Measurements from ENCODE around the gene CLIC3.
A peak's percentile ranks its signal among the peaks of the same experiment; 100 is the strongest.

Gene CLIC3

DNA sequence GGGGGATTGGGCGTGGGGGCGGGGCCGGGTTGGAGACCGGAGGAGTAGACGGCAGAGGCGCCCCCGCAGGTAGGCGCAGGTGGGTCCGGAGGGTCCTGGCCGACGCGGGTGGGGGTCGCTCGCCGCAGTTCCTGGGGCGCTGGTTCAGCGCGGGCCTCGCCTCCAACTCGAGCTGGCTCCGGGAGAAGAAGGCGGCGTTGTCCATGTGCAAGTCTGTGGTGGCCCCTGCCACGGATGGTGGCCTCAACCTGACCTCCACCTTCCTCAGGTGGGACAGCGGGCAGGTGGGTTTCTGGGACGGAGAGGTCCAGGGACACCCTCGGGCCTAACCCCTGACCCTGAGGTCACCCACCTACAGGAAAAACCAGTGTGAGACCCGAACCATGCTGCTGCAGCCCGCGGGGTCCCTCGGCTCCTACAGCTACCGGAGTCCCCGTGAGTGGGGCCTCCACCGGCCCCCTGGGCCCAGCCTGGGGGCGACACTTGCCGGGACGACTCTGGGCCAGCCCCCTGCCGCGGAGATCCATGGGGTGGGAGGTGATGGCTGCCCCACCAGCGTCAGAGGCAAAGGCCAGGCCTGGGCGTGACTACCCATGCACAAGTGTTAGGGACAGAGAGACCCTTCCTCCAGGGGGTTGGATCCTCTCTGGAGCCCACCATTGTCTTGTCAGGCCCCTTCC is 17.4 kb downstream of the CLIC3 start:
- no peak for DNase-seq

DNA sequence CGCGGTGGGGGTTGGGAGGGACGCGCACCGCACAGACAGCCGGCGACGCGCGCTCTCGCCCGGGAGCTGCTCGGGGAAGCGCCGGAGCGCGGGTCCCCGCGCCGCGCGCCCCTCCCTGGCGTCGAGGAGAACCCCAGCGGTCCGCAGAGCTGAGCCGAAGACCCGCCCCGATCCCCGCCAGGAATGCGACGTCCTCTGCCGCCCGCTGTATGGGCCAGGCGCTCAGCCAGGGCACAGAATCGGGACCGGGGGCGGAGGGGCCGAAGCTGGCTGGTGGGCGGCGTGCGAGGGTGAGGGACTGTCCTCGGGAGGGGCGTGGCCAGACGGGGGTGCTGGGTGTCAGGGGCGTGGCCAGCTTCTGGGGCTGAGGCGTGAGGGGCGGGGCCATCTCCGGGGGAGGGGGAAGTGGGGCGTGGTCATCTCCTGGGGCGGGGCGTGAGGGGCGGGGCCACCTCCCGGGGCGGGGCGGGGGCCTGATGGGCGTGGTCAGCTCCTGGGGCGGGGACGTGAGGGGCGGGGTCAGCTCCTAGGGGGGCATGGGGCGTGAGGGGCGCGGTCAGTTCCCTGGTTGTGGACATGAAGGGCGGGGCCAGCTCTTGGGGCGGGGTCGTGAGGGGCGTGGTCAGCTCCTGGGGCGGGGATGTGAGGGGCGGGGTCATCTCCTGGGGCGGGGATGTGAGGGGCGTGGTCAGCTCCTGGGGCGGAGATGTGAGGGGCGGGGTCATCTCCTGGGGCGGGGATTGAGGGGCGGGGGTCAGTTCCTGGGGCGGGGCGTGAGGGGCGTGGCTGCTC is 18.1 kb downstream of the CLIC3 start:
- peak; percentile 54 for DNase-seq

- DNase-seq, result no peak
These were observed 18.7 kb downstream of the CLIC3 start for GRCh38 chr9:136977649-136978072.

DNA sequence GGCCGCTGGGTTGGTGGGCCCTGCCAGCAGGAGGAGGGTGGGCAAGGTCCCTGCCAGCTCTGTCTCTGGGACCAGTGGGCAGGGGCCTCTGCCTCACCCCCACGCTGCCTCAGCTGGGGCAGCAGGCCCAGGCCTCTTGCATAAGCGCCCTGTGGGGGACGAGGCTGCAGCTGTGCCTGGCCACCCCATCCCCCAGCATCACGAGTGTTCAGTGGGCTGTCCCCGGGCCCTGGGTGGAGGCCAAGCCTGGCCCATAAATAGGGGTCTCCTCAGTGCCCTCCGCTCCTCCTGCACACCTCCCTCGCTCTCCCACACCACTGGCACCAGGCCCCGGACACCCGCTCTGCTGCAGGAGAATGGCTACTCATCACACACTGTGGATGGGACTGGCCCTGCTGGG is 19.1 kb downstream of the CLIC3 start, which contains the start of gene PTGDS:
Gene PTGDS, plus strand, starts transcription at position 282 of the 400 bp plus-strand sequence. Its CDS starts 75 bp downstream, at position 357.
- no peak for DNase-seq

- no peak for DNase-seq
These were observed 20.7 kb downstream of the CLIC3 start for GRCh38 chr9:136975644-136976043.

DNA sequence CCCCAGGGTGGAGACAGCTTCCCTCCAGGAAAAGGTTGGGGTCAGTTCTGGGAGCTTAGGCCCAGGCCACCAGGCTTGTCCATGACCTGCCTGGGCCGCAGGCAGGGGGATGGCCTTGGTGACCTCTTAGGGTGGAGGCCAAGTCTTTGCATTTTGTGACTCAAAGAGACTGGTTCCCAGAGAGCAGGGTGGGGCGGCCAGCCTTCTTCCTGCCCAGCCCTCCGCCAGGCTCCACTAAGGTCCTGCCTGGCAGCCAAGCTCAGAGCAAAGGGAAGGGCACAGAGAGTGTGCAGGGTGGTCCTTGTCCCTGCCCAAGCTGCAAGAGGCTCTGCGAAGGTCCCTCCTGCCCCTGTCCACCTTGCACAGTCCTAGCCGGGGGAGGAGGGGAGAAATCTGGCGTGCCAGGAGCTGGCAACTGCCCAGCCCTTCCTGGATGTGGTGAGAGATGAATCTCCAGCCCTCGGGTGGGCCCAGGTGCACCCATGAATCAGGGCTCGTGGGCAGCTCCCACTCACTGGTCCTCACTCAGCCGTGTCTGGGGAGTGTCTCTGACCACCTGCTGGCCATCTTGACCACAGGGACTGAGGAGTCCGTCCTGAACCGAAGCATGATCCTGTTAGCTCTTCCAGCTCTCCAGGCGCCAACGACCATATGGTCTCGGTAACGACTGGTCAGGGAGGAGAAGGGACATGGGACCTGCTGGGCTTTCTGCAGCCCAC is 21.4 kb downstream of the CLIC3 start:
- no peak for DNase-seq

DNA sequence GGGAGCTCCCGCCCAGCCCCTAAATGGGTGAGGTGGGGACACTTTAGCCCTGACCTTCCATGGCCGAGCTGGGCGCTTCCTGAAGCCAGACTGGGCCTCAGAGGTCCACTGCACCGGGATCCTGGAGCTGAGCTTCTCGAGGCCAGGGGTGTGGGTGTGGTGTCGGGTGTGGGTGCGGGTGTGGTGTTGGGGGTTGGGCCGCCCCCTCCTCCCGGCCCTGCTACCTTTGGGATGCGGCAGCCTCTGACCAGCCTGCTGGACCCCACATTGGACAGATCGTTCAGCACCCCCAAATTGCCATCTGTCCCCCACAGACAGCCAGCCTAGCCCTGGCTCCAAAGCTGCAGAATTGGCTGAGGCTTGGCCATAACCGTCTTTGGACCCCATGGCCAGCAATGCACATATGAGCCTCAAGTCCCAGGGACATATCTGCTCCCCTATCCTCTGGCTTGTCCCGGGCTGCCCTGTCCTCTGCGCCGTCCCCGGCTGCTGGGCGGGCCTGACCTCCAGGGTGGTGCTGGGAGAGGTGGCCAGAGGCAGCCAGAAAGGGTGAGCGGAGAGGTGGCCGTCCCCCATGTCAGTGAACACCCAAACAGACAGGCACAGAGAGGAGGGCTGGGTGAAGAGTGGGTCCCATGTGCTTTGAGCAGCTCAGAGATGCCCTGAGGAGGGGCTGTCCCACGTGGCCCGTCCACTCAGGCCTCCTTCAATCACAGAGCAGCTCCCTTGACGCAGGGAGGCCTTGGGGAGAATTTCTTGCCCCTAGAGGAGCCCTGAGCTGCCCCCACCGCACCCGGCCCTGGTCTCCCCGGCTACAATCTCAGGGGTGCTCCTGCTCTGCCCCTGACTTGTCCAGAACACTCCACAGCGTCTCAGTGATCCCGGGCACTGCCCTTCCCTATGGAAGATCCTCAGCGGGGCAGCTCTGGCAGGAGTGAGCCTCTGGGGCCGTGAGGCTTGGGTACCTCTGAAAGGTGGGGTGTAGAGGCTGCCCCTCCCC is 22.4 kb downstream of the CLIC3 start:
- DNase-seq, result no peak

GRCh38 chr9:136972743-136973142 is 23.6 kb downstream of the CLIC3 start:
- DNase-seq, result no peak

DNA sequence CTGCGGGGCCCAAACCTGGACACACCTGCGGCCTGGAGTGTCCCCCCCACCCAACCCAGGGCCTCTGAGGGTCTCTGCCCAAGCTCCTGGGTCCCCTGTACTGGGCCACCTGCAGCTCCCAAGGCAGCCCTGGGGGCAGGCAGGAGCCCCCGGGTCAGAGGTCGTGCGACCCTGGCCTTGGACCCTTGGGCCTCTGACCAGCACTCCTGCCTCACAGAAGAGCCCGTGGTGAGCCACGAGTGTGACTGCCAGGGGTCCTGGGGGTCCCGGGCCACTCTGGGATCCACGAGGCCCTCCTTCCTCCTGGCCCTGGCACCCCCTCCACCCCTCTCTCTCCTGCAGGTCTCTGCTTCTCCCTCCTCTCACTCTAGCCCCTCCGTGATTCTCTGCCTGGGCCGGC is 24.0 kb downstream of the CLIC3 start:
- no peak for DNase-seq

DNA sequence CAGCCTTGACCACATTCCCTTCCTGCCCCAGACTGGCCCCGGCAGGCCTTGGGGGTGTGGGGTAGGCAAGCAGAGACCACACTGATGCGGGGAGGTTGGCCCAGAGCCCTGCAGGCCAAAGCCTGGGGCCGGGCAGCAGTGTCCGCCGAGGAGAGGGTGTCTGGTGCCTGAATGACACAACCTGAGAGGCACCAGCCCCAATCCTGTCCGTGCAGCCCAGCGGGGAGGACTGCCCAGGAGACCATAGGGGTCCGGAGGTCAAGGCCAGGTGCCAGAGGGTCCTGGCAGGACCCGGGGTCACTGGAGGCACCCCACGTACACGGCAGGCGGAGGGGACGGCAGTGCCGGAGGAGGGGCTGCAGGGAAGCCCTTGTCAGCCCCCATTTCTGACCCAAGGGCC is 24.6 kb downstream of the CLIC3 start:
- no peak for DNase-seq

DNA sequence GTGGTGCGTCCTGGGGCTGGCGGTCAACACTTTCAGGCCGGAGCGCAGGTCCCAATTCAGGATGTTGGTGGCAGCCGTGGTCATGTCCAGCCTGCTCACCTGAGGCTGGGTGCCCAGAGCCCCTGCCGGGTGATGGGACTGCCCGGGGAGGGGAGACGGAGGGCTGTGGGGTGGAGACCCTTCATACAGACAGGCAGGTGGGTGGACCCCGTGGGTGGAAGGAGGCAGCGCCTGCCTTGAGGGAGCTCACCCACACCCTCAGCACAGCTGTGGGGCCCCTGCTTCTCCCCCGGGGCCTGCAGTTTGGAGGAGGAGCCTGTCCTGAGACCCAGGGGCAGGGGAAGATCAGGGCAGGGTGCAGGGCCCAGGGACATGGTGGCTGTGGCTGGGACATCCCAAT is 26.0 kb downstream of the CLIC3 start:
- DNase-seq, result no peak

GRCh38 chr9:136969774-136970173 is 26.6 kb downstream of the CLIC3 start:
- DNase-seq, result no peak

- DNase-seq, result no peak
These were observed 27.2 kb downstream of the CLIC3 start for GRCh38 chr9:136969150-136969549.

DNA sequence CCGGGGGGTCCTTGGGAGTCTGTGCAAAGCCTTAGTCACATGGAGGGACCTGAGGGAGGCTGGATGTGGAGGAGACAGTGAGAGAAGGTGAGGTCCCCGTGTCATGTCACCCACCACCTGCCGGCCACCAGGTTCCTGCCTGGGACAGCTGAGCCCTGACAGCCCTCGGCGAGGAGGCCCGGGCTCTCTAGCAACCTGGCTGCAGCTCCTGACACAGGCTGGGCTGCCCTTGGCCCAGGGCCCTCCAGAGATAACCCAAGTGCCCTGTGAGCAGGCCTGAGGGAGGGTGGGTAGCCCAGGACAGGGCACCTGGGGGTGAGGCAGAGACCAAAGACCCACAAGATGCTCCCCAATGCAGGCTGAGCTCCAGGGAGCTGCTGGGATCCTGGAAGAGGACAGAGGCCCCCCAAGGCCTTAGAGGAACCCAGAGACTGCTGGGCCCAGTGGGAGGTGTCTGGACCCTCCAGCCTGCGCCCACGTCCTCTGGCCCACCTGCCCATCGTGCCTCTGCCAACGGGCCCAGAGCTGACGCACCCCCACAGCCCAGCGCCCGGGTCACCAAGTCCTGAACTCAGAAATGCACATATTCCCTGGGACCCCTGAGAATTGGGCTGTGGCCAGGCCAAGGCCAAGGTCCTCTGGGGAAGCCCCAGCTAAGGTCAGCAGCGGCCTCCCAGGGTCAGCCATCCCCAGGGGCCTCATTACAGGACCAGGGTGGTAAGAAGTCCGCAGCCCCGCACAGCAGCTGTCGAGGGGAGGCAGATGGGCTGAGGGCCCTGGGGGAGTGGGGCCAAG is 27.8 kb downstream of the CLIC3 start:
- no peak for DNase-seq

- DNase-seq, result peak in 1 of 2 experiments; percentile 17
These were observed 30.4 kb downstream of the CLIC3 start for GRCh38 chr9:136965771-136966484.

DNA sequence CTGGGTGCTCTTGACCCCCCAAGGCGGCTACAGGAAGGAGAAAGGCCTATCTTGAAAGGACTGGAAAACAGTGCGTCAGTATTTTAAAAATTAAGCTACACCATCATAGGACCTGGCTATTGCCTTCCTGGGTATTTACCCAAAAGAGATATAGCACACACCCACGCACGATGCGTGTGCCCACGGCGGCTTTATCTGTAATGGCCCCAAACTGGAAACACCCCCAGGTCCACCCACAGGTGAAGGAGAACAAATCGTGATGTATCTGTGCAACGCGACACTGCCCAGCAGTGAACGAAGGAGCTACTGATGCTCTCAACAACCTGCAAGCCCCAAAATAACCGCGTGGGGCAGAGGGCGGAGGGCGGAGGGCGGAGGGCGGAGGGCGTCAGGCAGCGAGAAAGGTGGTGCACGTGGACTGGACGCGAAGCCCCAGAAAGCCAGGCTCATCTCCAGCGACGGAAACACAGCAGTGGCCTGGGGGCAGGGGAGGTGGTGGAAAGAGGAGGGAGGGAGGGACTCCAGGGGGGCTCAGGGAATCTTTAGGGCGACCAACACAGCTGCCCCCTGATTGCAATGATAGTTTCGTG is 31.4 kb downstream of the CLIC3 start:
- no peak for DNase-seq

- DNase-seq, result no peak
These were observed 32.1 kb downstream of the CLIC3 start for GRCh38 chr9:136964171-136964689.

DNA sequence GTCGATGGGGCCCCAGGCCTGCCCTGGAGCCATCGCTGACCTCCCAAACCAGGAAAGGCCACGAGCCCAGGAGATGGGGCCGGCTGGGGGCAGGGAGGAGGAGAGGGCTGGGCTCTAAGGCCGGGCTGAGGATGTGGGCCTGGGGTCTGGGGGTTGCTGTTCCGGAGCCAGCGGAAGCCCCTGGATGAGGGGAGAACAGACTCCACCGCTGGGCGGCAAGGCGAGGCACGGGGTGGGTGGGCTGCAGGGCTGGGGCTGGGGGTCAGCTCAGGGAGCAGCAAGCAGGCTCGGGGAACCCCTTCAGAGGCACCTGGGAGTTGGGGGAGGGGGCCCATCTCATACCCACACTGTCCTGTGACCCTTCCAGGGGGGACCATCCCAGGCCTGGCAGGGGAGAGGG is 32.6 kb downstream of the CLIC3 start:
- no peak for DNase-seq

DNA sequence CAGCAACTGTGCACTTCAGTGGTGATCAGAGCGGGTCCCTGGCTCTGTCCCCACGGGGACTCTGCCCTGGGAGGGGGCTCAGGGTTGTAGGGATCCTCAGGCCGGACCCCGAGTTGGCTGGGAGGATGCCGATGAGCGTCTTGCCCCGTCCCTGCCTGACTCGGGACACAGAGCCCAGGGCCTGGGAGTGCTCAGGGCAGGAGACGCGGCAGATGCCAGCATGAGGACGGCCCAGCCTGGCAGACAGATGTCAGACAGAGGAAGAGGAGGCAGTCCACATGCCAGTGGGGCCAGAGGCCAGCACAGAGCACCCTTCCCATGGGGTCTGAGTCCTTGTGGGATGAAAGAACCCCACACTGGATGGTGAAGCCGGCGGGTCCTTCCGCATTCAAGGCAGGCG is 33.0 kb downstream of the CLIC3 start:
- no peak for DNase-seq

GRCh38 chr9:136962701-136963248 is 33.6 kb downstream of the CLIC3 start:
- no peak for DNase-seq
